ENCODE results near the gene TARP.
A peak's percentile ranks its signal among the peaks of the same experiment; 100 is the strongest.
"Not testable (repeated sequence)": the region's sequence is repeated elsewhere in the genome, so short reads cannot be mapped to it uniquely, and the experiment has no call there.

TARP gene

DNA sequence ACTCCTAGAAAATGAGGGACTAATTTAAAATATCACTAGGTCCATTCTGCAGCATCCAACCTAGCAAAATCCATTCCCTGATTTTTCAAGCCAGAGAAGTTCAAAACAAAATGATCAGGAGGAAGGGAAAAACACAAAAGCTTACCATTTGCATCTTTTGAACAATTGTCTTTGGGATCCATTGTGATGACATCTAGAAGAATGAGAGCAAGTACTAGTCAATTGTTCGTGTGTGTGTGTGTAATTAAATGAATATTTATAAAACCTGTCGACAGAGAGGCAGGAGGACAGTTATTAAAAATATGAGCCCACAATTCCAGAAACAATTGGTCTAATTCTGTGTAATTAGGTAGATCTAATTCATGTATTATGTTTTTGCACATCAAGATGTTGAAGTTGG, 11.4 kb downstream of the TARP start:
- not testable (repeated sequence) for DNase-seq (ENCODE audit: low read depth)

GRCh38 chr7:38261601-38262000, 11.8 kb downstream of the TARP start:
- not testable (repeated sequence) for DNase-seq (ENCODE audit: low read depth)

GRCh38 chr7:38259157-38259556, 14.3 kb downstream of the TARP start:
- not testable (repeated sequence) for DNase-seq (ENCODE audit: low read depth)

DNA sequence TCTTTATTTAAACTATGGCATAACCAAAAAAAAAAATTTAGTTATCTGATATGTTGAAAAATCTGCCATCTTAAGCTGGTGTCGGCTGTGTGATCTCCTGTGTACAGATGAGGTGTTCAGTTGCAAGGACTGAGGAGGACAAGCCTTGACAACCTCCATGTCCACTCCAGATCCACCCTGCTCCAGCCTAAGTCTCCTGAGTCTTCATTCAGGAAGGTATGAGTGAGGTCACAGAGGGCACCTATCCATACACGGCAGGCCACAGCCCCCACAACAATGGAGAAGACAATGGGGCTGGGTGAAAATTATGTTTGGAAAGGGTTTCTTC, 16.1 kb downstream of the TARP start:
- no peak for DNase-seq (ENCODE audit: low read depth)

GRCh38 chr7:38249849-38250248, 23.6 kb downstream of the TARP start:
- not testable (repeated sequence) for DNase-seq (ENCODE audit: low read depth)

DNA sequence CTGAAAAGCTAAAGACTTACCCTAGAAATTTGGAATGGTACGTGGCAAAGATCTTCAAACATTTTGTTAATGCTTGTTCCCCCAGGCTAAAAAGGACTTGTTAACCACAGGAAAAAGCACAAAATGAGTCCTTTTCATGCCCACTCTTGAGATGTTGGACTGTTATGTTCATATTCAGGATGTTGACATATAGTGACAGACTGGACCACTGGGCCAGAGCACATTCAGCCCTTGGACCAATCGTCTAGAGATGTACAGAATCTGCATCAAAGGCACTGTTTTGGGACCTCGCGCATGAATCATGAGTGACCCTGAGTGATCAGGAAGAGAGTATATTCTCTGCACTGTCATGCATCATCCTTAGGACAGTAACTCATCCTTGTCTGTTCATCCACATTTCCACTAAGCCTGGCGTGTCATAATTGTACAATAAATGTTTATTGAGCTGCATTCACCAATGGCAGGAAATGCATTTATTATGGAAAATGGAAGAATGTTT, 25.3 kb downstream of the TARP start:
- no peak for DNase-seq (ENCODE audit: low read depth)

GRCh38 chr7:38245409-38245977, 27.9 kb downstream of the TARP start:
- no peak for DNase-seq (ENCODE audit: low read depth)

DNA sequence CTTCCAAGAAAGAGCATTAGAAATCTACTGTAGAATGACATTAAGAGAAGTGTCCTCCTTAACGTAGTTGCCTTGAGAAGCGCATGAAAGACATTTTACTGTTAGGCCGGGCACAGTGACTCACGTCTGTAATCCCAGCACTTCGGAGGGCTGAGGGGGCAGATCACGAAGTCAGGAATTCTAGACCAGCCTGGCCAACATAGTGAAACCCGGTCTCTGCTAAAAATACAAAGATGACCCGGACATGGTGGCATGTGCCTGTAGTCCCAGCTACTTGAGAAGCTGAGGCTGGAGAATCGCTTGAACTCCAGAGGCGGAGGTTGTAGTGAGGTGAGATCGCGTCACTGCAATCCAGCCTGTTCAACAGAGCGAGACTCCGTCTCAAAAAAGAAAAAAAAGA, 28.9 kb downstream of the TARP start:
- DNase-seq (ENCODE audit: low read depth): no peak

DNA sequence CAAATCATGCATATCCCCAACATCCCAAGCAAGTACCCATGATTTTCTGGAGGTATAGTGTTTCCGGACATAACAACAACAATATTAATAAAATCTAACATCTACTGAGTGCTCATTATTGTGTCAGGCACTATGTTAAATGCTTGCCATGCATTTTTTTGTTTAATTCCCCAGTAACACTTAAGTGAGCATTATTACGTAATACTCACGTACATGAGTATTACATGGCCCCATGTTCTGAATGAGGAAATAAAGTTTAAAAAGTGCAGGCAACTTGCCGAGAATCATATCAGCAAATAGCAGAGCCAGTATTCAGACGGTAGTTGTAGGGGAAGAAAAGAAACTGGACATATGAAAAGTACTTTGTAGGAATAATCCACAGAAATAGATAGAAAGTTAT, 30.1 kb downstream of the TARP start:
- not testable (repeated sequence) for DNase-seq (ENCODE audit: low read depth)

DNA sequence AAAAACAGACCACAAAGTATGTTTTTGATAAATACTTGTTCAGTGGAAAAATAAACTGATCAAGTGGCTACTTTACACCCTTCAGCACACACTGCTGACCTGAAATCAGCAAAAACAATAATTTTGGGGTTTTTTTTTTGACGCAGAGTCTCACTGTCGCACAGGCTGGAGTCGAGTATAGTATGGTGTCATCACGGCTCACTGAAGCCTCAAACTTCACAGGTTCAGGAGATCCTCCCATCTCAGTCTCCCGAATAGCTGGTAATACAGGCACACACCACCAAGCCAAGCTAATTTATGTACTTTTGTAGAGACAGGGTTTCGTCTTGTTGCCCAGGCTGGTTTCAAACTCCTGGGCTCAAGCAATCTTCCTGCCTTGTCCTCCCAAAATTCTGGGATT, 30.6 kb downstream of the TARP start:
- DNase-seq (ENCODE audit: low read depth): no peak

DNA sequence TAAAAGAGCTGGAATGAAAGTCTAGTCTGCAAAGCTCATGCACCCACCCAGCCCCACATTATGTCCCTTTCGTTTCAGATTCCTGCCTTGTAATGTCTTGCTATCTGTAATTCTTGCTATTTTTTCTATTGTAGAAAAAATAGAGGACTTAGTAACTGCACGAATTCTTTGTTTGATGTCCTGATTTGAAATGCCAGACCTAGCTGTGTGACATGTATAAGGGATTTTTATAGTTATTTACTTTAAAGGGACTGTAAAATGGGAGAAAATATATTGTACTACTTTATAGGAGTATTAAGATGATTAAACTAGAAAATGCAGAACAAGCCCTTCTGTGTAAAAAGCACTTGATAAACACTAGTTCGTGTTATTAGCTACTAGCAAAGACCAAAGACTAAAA, 32.4 kb downstream of the TARP start:
- DNase-seq (ENCODE audit: low read depth): no peak

- DNase-seq (ENCODE audit: low read depth): not testable (repeated sequence)
These were observed 34.3 kb downstream of the TARP start for GRCh38 chr7:38239129-38239528.

DNA sequence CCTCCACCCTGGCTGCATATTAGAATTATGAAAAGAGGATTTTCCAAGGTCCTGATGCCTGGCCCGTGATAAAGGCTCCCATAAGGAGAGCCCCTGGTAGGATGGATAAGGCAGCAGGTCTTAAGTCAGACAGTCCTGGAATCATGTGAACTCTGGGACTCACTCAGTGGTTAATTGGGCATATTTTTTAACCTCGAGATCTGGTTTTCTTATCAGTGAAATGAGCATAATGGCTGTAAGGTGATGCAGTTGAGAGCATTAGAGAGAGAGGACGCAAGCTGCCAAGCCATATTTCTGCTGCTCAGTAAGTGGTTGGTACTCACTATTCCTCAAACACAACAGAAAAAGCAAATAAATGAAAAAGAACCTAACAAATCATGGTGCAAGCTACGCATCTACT, 37.8 kb downstream of the TARP start:
- DNase-seq (ENCODE audit: low read depth): no peak

- not testable (repeated sequence) for DNase-seq (ENCODE audit: low read depth)
These were observed 38.7 kb downstream of the TARP start for GRCh38 chr7:38234759-38235158.

DNA sequence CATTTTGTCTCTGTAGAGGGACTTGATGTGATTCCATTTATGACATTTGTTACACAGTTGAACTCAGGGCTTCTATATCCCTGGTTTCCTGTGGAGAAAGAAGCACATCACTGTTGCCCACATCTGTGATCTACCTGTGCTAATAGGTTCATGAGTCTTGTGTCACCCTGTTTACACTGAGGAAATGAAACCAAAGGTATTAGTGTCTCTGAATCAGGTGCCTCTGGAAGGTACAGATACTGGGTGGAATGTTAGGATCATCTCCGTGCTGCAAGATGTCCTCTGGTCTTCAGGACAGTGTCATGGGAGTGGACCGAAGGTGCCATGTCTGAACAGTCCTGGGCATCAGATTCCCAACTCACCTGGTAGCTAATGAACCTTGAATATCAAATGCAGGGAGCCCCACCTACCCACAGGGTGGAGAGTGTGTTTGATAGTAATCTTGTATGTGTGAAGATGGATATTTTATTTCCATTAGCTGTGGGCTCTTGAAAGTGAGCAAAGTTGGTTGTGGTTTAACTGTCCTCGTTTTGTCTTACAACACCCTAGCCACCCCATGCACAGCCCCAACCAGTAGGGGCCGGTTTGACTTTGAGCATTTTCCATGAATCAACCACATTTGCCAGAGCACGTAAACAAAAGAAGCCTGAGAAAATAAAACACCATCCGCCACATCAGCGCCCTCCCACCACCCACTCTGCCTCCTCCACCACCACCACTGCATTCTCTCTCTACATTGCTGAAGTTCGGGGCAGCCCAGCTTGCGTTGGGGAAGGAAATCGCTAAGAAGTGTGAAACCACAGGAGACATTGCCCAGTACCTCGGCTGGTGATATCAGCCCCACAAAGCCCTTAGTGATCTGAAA, 40.7 kb downstream of the TARP start:
- peak; percentile 60 for DNase-seq (ENCODE audit: low read depth)

DNA sequence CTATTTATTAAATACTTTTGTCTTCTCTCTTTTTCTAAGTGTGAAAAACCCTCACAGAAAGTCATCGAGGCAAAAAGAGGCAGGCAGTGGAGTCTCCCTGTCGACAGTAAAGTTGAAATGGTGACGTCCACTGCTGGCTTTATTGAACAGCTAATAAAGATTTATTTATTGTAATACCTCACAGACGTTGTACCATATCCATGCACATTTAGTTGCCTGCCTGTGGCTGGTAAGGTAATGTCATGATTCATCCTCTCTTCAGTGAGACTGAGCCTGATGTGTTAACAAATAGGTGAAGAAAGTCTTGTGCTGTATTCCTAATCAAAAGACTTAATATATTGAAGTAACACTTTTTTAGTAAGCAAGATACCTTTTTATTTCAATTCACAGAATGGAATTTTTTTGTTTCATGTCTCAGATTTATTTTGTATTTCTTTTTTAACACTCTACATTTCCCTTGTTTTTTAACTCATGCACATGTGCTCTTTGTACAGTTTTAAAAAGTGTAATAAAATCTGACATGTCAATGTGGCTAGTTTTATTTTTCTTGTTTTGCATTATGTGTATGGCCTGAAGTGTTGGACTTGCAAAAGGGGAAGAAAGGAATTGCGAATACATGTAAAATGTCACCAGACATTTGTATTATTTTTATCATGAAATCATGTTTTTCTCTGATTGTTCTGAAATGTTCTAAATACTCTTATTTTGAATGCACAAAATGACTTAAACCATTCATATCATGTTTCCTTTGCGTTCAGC, 43.4 kb downstream of the TARP start:
- DNase-seq (ENCODE audit: low read depth): no peak

DNA sequence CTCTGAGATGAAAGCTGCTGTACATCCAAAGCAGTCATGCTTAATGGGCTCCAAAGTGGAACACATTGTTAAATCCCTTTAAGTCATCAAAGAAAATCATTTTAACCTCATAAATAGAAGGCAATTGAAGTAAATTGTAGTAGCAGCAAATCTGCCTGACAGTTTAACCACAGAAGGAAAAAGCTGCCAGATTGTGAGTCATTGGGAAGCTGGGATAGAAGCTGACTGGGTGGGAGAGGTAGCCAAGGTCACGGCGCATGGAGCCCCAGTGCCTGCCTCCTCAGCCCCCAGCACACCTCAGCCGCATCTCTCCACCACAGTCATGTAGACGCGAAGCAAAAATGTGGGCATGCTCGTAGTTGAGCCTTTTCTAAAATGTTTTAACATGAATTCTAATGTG, 44.0 kb downstream of the TARP start:
- no peak for DNase-seq (ENCODE audit: low read depth)

DNA sequence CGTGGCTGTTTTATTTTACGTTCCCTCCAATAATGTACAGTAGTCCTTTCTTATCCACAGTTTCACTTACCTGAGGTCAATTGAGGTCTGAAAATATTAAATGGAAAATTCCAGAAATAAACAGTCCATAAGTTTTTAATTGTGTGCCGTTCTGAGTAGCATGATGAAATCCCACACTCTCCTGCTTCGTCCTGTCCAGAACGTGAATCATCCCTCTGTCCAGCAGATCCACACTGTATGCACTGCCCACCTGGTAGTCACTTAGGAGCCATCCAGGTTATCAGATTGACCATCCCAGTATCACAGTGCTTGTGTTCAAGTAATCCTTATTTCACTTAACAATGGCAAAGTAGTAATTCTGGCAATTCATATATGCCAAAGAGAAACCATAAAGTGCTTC, 49.0 kb downstream of the TARP start:
- DNase-seq (ENCODE audit: low read depth): no peak

DNA sequence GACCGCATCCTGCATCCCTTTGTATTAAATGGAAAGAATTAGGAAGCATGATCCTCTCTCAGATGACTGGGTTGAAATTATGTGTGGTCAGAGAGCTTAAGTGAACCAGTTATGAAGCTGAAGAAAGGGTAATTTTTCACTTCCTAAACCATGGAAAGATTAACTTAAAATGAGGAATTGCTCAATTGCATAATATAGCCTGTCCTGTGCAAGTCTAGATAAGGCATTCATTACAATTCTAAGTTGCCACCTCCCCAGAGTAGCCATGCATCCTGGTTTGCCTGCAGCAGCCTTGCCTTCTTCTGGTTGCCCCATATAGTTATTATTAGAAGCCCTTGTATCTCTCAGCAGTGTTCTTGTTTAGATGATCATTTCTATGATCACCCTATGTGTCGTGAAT, 50.1 kb downstream of the TARP start:
- DNase-seq (ENCODE audit: low read depth): no peak

GRCh38 chr7:38222481-38223096, 50.8 kb downstream of the TARP start:
- no peak for DNase-seq (ENCODE audit: low read depth)

DNA sequence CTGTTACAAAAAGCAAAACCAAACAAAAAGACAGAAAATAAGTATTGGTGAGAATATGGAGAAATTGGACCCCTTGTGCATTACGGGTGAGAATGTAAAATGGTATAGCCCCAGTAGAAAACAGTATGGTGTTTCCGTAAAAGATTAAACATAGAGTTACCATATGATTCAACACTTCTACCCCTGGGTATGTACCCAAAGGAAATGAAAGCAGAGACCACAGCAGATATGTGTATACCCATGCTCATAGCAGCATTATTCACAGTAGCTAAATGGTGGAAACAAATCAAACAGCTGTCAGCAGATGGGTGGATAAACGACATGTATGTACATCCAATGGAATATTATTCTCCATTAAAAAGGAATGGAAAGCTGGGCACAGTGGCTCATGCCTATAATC, 53.0 kb downstream of the TARP start:
- DNase-seq (ENCODE audit: low read depth): no peak

DNA sequence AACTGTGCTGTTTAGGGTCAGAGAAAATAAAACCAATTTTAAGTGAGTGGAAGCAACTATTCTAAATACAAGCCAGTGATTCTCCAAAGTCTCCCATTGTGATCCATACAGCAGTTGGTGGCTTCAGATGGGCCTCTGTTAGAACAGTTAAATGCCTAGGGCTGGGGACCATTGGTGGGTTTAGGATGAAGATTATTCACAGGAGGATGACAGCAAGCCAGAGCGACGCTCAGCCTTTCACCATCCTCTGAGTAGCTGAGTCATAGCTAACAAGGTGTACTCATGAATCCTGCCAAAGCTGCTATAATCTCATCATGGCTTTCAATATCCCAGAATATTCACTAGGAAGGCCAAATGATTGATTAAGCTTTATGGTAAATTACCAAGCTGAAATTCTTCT, 55.8 kb downstream of the TARP start:
- no peak for DNase-seq (ENCODE audit: low read depth)
